NCI-H1930 (cell line): ENCODE measurements around the gene RADIL.

Source experiments
- DNase-seq, 2 experiments: peaks; one replicate each; lab custom pipeline; 2025; lab: John Stamatoyannopoulos, UW

RADIL gene

DNA sequence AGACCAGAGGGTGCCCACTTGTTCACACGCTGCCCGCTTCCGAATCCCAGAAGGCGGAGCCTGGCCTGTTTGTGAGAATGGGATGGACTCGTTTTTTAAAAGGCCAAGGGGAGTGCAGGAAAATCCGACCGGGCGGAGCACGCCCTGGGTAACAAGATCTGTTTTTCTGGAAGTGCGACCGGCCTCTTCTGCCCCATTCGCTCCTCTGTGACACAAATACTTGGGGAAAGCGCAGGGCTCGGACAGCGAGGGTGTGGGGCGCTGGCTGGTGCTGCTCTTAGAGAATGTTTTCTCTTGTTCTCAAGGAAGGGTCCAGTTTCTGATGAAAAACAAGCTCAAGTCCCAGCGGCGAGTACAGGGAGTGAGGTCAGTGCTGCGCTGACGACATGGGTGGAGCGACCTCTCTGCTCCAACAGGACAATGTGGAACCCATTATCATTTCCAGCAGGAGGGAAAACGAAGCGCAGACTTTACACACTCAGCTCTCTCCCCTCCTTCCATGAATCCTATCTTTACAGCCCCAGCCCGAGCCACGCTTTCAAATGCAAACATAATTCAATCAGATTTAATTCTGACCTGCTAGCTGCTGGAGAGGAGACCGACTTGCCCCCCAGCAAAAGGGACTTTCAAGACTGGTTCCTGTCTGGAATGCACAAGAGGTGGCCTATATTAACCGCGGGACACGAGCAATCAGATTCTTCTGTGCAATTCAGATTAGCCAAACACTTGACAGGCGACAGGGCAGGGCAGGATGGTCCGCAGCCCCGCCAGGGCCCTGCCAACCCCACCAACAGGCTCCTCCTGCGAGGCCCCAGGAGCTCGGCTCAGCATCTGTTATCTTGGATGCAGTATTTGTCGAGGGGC, 1.1 kb downstream of the RADIL start:
- DNase-seq, result no peak

DNA sequence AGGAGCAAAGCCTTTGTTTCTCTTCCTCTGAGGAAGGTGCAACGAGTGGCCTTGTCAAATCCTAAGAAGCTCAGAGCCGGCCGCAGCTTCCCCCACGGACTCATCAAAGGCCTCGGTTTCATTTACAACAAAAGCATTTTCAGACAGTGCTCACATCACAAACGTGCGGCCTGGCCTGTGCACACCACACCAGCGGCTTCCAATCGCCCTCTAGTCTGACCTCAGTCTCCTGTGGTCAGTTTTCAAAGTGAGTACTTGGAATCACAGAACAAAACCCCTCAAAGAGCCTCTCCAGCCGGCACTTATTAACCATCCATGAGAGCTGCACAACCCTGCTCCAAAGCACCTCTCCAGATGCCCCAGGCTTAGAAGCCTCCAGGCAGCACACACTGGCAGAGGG, 3.3 kb downstream of the RADIL start:
- DNase-seq, result no peak

DNA sequence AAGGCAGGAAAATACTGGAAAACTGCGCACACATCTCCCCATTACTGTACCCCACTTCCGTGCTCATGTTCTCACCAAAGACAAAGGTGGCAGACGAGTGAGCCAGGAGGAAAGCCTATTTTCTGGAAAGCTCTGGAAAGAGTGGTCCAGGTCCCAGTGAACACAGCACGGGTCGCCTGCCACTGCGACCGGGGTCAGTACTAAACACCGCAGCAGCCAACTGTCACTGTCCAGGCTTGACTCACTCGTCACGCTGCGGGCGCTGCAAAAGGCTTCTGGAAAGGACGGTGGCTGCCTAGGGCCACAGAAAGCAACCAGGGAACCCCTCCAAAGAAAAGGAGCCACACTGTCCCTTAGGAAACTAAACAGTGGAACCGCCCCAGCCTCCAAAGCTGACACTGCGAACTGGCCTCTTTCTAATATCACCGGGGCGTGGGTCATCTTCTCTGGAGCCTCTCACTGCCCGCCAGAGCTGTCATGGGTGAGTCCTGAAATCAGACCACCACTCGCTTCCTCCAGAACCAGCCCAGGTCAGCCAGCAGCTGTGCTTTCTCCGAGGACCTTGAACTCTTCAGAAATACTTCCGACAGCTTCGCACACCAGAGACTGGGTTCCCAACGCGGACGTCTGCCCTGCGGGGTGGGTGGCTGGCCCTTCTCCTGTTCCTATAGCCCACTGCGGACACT, 4.0 kb downstream of the RADIL start:
- DNase-seq, result no peak

DNA sequence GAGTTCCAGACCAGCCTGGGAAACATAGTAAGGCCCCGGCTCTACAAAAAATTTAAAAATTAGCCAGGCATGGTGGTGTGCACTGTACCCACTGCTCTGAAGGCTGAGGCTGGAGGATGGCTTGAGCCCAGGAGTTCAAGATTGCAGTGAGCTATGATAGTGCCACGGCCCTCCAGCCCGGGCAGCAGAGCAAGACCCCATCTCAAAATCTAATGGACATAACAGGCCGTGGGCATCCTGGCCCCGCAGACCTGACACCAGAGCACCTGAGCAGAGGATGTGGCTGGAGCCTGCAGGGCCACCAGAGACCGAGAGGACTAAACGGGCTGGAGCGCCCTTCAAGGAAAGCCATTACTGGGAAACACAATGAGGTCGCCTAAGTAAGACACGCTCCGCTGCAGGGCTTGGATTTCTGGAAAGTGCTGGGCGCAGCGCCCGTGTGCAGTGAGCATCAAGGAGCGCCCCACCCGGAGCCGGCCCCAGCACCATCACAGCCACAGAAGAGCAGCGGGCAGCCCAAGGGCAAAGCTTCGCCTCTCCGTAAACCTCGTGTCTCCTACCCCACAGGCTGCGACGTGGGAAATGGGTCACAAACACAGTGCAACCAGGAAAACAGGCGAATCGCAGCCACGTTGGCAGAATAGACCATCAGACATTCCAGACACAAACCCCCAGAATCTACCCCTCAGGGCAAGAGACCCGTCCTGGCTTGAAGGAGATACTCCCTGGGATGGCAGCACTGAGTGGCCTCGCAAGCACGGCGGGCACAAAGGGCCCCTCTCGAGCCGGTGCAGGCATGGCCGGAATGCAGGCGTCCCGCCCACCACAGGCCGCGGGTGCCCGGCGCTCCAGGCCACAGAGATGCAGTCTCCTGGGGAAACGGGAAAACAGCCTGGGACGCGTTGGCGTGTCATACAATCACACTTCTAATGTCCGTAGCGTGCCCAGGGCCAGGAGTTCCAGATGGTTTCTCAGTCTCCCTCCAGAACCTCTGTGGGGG, 4.9 kb downstream of the RADIL start:
- no peak for DNase-seq

DNA sequence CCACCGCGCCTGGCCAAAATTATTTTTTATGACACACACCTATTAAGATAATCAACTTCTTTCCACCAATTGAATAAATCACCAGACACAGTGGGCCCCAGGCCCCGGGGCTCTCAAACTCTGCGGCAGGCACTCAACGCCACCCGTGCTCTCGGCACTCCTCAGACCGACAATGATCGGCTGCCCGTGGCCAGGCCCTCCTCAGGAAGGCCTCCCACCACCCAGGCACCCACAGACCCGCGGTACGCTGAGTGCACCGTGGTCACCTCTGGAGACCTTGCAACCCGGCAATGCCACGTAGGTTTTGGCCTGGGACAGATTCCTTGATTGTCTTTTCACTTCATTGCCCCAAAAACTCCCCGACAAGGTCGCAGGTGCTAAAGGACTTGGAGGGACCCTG, 6.9 kb downstream of the RADIL start:
- DNase-seq, result no peak

DNA sequence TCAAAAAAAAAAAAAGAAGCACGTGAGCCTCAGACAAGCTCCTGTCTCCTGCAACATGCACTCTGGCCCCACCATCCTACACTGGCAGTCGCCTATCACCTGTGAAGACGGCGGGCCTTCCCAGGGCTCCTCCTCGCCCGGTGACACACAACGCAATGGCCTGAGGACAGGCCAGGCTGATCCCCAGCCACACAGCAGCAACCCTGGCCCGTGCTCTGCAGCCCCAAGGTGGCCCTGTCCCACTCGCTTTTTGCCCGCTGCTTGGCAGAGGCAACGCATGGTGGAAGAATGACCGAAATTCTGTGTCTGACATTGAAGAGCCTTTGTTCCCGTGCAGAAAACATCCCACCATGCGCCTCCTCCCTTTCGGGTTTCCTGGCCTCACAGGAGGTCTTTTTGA, 8.1 kb downstream of the RADIL start:
- no peak for DNase-seq

DNA sequence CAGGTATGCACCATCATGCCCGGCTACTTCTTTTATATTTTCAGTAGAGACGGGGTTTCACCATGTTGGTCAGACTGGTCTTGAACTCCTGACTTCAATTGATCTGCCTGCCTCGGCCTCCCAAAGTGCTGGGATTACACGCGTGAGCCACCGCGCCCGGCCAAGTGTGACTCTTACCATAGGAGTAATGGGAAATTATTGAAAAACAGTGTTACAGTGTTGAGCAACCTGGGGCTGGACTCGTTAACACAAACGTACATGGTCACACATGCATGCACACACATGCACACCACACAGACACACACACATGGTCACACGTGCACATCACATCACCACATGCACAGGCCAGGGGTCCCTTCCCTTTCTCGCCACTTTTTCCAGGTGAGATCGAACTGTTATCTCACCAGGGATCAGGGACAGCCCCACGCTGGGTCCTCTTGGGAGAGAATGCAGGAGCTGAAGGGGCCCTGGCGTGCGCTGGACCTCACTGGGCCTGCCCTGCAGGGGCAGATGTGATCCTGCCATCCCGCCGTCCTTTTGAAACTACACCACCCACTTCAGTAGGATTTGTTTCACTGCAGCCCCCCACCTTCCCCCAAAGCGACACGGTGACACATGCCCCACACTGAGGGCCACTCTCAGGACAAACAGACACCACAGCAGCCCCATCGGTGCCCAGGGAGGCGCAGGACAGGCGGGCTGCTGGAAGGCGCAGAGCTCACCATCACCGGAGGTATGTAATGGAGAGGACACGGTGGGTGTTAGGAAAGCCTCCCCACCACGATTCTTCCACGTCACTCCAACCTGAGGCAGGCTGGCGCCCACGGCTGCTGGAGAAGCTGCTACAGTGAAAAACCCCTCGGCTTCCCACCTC, 10.2 kb downstream of the RADIL start:
- DNase-seq, result no peak

DNA sequence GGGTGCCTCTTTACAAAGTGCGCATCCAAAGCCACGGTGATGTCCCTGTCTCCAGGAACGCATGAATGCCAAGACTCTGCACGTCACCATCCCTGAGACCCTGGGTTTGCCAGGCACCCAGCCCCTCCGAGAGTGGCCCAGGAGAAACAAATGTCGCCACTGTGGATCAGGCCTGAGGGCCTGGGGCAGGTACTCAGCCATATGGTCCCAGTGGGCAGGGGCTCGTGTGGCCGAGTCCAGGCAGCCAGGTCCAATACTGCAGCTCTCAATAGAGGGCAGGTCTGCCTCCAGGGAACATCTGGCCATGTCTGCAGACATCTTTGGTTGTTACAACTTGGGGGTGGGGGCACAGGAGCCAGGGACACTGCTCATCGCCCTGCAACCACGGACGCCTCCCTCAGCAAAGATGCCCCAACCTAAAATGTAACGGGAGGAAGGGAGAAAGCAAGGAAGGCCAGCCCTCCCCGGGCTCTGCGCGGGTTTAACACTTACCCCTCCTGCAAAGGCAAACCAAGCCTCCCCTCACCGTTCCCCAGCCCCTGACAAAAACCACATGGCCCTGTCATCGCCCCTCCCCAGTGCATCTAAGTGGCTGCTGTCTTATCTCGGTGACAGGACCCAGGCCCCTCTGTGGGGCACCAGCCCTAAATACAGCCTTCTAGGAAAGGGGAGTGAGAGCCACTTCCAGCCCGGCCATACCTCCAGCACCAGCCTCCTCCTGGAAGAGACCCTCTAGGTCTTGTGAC, 11.4 kb downstream of the RADIL start:
- DNase-seq, result no peak

DNA sequence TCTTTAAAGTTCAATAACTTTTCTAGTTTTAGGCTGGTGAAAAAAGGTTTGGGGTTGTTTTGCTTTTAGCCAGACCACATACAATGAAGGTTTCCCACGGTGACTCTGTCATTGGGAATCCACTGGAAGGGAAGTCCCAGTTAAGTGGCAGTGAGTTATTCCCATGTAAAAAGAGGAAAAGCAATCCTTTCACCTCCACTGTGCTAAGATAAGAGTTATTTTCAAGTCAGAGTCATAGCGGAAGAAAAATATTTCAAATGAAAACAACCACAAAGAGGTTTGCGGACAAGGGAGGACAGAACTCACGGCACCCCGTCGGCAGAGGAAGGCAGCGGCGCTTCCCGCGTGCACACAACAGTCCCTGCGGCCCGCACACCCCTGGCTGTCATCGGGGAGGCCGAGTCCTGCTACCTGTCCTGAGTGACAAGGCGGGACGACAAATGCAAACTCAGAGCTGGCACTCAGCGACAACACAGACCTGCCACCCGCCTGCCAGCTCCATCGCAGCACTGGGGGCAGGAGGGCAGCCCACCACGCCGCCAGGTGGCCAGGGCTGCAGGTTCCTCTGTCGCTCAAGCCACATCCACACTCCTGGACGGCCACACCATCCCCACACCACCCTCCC, 12.3 kb downstream of the RADIL start:
- no peak for DNase-seq

DNA sequence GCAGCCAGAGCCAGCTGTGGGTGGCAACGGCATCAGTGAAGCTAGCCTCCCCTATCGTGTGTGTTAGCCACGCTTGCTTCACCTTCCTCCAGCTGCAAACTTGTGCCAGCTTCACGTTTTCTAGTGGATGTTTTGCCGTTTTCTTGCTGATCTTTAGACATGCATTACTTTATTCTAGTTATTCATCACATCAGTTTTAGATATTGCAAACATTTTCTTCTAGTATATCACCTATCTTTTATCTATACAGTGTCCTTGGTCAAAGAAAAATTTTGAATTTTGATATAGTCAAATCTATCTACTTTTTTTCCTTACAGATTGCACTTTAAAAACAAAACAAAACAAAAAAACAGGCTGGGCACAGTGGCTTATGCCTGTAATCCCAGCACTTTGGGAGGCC, 15.0 kb downstream of the RADIL start:
- DNase-seq, result no peak

DNA sequence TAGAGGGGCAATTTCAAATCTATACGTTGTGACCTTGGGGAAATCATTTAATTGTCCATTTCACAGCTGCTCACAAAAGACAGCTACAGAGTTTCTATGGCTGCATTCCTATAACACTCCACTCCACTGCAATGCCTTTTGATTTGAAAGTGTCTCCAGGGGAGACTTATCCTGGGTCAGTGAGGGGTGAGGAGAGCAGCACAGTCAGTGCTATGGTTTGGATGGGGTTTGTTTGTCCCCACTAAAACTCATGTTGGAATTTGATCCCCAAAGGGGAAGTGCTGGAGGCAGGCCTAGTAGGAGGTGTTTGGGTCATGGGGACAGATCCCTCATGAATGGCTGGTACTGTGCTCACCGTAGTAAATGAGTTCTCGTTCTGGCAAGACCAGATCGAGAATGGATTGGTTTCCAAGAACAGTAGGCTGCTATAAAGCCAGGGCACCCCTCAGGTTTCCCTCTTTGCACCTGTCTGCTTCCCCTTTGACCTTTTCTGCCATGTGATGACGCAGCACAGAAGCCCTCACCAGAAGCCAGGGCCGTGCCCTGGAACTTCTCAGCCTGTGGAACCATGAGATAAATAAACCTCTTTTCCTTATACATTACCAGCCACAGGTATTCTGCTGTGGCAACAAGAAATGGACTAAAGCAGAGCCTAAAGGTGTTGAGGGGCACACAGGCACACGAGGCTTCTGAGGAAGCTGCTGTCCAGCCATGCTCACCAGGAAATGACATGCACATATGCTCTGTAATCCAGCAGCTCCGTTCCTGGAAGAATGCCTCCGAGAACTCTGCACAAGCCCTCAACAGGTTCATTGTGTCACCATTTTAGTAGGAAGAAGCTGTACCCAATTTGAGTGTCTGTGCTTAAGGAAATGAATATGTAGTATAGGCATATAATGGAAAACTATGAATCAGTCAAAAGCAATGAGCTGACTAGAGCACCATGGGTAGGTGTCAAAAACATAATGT, 16.7 kb downstream of the RADIL start:
- no peak for DNase-seq

DNA sequence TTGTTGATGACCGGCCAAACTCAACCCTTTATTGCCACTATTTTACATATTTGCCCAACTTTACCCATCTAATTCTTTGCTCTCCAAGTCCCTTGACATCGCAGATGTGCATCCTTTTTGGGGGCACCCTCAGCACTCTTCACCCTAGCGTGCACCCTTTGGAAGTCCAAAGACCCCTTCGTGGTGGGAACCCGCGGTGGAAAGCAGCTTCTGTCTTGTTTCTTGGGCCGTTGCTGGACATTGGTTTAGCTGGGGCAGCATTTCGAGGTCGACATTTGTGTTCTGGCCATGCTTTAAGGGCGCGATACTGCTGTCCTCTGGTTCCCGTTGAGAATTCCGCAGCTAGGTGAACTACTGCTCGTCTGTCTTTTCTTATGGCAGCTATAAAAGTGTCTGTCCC, 21.4 kb downstream of the RADIL start:
- no peak for DNase-seq

DNA sequence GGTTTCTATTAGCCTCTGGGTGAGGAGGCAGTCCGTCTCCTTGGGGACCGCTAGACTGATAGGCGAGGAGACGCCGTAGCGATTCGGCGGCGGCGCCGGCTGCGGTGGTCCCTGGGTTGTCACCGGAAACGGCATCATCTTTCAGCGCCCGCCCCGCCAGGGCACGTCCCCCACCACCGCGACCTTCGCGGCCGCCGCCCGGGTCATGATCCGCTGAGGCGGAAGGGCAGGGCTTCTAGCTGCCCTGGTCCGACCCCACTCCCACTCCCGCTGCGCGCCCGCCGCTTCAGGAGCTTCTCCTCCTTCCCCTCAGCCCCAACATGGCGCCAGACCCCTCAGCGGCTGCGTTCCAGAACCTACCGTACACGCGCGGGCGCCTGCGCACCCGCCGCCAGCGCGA, 21.8 kb downstream of the RADIL start, which contains the start of gene PAPOLB:
TSS of gene PAPOLB (minus strand) at position 358 of the 400 bp plus-strand sequence. CDS start at position 138, 220 bp downstream.
- no peak for DNase-seq

DNA sequence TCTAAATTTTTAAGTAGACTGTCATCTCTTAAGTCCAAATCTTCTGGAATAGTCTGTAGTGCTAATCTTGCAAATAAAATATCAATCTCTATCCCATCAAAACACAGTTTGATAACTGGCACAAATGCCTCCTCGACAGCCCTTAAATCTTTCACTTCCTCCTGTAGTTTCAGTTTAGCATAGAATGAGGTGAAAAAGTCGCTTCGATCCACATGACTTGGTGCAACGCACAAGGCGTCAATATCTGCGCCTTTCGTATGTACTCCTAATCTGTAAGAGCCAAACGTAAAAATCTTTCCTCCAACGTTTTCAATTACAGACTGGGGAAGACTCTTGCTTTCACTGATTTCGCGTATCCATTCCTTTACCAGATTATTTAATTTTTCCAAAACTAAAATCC, 22.3 kb downstream of the RADIL start:
- no peak for DNase-seq

DNA sequence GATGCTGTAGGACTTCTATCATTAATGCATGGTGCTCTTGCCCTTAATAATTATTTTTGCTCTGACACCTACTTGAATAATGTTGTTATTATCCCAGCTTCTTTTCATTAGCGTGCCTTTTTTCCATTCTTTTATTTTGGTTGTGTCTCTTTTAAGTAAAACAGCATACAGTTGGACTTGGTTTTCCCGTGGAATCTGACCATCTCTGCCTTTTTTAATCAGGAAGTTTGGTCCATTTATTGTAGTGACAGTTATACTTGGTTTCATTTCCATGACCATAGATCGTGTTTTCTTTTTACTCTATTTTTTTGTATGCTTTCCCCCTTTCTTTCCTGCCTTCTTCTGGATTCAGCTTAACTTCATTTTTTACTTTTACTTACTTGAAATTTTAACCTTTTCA, 26.3 kb downstream of the RADIL start:
- no peak for DNase-seq

DNA sequence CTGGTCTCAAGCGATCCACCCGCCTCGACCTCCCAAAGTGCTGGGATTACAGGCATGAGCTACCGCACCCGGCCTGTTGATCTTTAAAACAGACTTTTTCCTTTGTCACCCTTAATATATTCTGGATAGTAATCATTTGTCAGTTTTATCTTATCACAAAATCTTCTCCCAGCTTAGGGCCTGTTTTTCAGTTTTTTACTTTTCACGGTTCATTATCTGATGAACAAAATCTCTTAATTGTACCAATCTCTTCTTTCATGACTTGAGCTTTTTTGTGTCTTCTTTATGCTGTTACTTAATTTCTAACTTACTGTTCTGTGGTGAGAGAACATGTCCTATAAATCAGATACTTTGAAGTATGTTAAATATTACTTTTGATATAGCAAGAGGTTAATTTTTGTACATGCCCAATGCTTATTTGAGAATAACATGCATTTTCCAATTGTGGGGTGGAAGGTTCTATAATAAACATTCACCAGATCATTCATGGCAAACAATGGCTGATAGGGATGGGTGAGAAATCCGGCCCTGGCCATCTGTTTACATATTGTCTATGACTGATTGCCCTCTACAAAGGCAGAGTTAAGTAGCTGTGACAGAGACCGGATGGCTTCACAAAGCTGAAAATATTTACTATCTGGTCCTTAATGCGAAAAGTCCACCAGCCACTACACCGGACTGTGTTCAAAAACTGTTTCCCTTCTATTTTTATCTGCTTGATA, 27.0 kb downstream of the RADIL start:
- peak in 1 of 2 experiments; percentile 5 for DNase-seq

DNA sequence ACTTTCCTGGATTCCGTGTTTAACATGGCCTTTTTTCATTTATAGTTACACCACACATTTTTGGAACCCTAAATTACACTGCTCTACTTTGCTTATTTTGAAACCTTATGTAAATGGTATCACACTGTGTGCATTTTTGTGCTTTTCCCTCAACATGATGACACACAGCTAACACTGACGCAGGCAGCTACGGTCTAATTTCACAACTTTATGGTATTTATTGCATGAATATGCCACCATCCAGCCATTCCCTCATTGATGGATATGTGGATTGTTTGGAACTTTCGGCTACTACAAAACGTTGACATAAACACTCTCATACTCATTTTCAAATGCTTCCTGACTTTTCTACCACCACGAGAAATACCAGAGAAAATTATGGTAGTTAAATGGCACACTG, 28.6 kb downstream of the RADIL start:
- no peak for DNase-seq
